ENCODE measurements around the gene MOCS2. TPM values are rescaled to one million over a fixed set of nuclear protein-coding genes. Genes with fewer than 3 reads are reported as not detected.

Gene MOCS2
- total and polyA plus RNA-seq, 2 donors, result 26.0 to 55.7 TPM

DNA sequence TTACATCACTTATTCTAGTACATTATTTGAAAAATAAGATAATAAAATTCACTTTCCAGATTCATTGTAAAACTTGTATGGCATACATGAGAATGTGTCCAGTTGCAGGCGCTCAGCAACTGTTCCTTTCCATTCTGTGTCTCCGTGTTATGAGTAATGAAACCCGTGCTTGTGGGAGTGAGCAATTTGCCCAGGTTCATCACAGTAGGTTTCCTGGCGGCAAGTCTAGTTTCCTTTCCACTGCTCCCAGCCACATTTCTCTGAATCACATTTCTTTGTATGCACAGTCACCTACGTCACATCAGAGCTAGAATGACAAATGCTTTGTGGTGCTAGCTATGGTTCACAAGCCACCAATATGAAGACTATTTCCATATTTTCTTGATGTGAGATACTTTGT, 39.9 kb downstream of the MOCS2 start:
- Histone ChIP-seq H3K9me3 (ENCODE audit: control insufficient read depth in 2 of 2, insufficient read depth in 1 of 2, low read length in 1 of 2) (no peaks in the 10 kb centered on the region), H3K27ac (ENCODE audit: low read depth in 1 of 2, low read length in 1 of 2) (no peak overlapping the region), H3K27me3 (ENCODE audit: control insufficient read depth in 2 of 2, insufficient read depth in 1 of 2, low read length in 1 of 2) (no peaks in the 10 kb centered on the region), H3K4me3 (ENCODE audit: low read length in 2 of 2) (no peak overlapping the region), H3K36me3 (ENCODE audit: control insufficient read depth in 2 of 2, insufficient read depth in 2 of 2, low read length in 1 of 2) (no peaks in the 10 kb centered on the region), H3K4me1 (ENCODE audit: control insufficient read depth in 2 of 2, insufficient read depth in 2 of 2, low read length in 2 of 2) (no peaks in the 10 kb centered on the region)
- DNase-seq (ENCODE audit: low read depth in 6 of 9, low spot score in 9 of 9), result no peak
- 95% methylated on average over 5 of the region's 5 CpGs for WGBS

DNA sequence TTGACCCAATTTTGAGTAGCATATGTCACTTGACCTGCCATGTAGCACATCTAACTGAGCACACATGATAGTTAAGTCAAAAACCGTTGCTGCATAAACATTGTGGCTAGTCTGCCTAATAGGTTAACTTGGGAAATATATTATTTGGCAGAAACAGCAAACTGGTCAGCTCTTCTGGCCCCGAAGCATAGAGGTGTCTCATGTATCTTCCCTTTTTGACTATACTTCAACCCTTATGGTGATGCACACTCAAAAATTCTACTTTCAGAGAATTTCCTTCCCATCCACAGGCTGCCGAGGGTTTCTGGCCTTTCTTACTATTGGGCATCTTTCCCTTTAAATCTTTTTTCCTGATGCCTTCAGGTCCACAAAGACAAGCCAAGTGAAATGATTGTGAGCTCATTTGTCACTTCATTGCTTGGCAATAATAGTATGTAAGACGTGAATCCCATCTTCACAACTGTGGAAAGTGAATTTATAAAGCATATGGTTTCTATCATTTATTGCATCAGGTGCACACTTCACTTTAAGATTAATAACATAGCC, 41.2 kb downstream of the MOCS2 start:
- no peak overlapping the region for H3K27ac ChIP-seq (ENCODE audit: low read depth in 1 of 2, low read length in 1 of 2)
- no peaks in the 10 kb centered on the region for H3K36me3 ChIP-seq (ENCODE audit: control insufficient read depth in 2 of 2, insufficient read depth in 2 of 2, low read length in 1 of 2)
- DNase-seq (ENCODE audit: low read depth in 6 of 9, low spot score in 9 of 9), result no peak
- H3K4me3 ChIP-seq (ENCODE audit: low read length in 2 of 2), result no peak overlapping the region
- H3K4me1 ChIP-seq (ENCODE audit: control insufficient read depth in 2 of 2, insufficient read depth in 2 of 2, low read length in 2 of 2), result no peaks in the 10 kb centered on the region
- 96% methylated on average over 4 of the region's 4 CpGs for WGBS
- no peaks in the 10 kb centered on the region for H3K27me3 ChIP-seq (ENCODE audit: control insufficient read depth in 2 of 2, insufficient read depth in 1 of 2, low read length in 1 of 2)
- no peaks in the 10 kb centered on the region for H3K9me3 ChIP-seq (ENCODE audit: control insufficient read depth in 2 of 2, insufficient read depth in 1 of 2, low read length in 1 of 2)

DNA sequence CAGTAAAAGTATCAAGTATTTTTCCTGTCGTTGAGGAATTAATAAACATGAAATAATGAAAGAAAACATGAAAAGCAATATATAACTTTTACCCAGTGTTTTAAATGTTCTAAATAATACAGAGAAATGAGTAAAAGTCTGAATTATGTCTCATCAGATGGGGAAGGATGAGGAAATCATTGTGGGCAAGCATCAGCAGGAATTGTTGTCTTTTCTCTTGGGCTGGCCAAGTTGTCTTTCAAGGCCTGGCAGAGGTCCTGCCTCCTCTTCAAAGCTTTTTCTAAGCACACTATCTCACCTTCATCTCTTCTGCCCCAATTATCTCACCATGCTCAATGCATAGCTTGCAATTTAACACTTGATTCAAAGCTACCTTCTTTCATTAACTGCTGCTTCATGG, 41.9 kb downstream of the MOCS2 start:
- DNase-seq (ENCODE audit: low read depth in 6 of 9, low spot score in 9 of 9), result no peak
- Histone ChIP-seq H3K27ac (ENCODE audit: low read depth in 1 of 2, low read length in 1 of 2) (no peak overlapping the region), H3K36me3 (ENCODE audit: control insufficient read depth in 2 of 2, insufficient read depth in 2 of 2, low read length in 1 of 2) (no peaks in the 10 kb centered on the region), H3K9me3 (ENCODE audit: control insufficient read depth in 2 of 2, insufficient read depth in 1 of 2, low read length in 1 of 2) (no peaks in the 10 kb centered on the region), H3K4me1 (ENCODE audit: control insufficient read depth in 2 of 2, insufficient read depth in 2 of 2, low read length in 2 of 2) (no peaks in the 10 kb centered on the region), H3K4me3 (ENCODE audit: low read length in 2 of 2) (no peak overlapping the region), H3K27me3 (ENCODE audit: control insufficient read depth in 2 of 2, insufficient read depth in 1 of 2, low read length in 1 of 2) (no peaks in the 10 kb centered on the region)
- 46% methylated on average over 1 of the region's 1 CpG for WGBS

DNA sequence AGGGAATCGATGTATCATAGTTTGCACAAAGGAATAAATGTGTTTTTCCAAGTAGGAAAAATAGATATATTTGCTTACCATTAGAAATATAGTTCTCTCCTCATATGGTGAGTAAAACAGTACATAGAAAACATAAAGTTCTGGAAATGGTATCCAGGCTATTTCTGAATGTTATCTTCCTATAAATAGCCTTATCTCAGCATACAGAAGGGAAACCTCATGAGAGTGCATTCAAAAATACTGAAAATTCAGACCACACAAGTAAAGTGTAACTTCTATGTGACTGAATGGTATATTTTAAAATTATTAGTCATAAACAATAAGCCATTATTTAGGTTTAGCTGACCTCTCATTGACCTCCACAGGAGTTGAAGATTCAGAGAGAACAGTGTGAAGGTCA, 43.5 kb downstream of the MOCS2 start:
- H3K36me3 ChIP-seq (ENCODE audit: control insufficient read depth in 2 of 2, insufficient read depth in 2 of 2, low read length in 1 of 2), result no peaks in the 10 kb centered on the region
- no peaks in the 10 kb centered on the region for H3K4me1 ChIP-seq (ENCODE audit: control insufficient read depth in 2 of 2, insufficient read depth in 2 of 2, low read length in 2 of 2)
- WGBS, result 97% methylated on average over 1 of the region's 1 CpG
- no peaks in the 10 kb centered on the region for H3K27me3 ChIP-seq (ENCODE audit: control insufficient read depth in 2 of 2, insufficient read depth in 1 of 2, low read length in 1 of 2)
- H3K9me3 ChIP-seq (ENCODE audit: control insufficient read depth in 2 of 2, insufficient read depth in 1 of 2, low read length in 1 of 2), result no peaks in the 10 kb centered on the region
- DNase-seq (ENCODE audit: low read depth in 6 of 9, low spot score in 9 of 9), result no peak
- no peak overlapping the region for H3K4me3 ChIP-seq (ENCODE audit: low read length in 2 of 2)
- no peak overlapping the region for H3K27ac ChIP-seq (ENCODE audit: low read depth in 1 of 2, low read length in 1 of 2)

DNA sequence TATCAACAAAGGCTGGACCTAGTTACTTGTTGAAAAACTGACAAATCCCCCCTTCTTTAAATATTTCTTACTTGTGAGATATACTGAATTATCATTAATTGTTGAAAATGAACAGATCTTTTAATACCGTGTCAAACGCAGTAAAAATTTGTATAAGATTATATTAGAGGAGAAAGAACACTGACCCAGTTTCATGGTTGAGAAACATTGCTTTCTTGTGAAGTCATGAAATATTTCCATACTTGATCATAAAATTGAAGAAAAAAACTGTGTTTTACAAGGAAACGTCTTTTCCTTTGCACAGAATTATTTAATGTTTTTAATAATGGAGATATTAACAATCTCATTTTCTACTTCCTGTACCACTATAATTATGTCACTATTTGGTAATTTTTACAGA, 45.8 kb downstream of the MOCS2 start:
- Histone ChIP-seq H3K4me1 (ENCODE audit: control insufficient read depth in 2 of 2, insufficient read depth in 2 of 2, low read length in 2 of 2) (no peaks in the 10 kb centered on the region), H3K27me3 (ENCODE audit: control insufficient read depth in 2 of 2, insufficient read depth in 1 of 2, low read length in 1 of 2) (no peaks in the 10 kb centered on the region), H3K36me3 (ENCODE audit: control insufficient read depth in 2 of 2, insufficient read depth in 2 of 2, low read length in 1 of 2) (no peaks in the 10 kb centered on the region), H3K4me3 (ENCODE audit: low read length in 2 of 2) (no peak overlapping the region), H3K27ac (ENCODE audit: low read depth in 1 of 2, low read length in 1 of 2) (no peak overlapping the region), H3K9me3 (ENCODE audit: control insufficient read depth in 2 of 2, insufficient read depth in 1 of 2, low read length in 1 of 2) (no peaks in the 10 kb centered on the region)
- DNase-seq (ENCODE audit: low read depth in 6 of 9, low spot score in 9 of 9), result no peak
- WGBS, result 95% methylated on average over 3 of the region's 3 CpGs

DNA sequence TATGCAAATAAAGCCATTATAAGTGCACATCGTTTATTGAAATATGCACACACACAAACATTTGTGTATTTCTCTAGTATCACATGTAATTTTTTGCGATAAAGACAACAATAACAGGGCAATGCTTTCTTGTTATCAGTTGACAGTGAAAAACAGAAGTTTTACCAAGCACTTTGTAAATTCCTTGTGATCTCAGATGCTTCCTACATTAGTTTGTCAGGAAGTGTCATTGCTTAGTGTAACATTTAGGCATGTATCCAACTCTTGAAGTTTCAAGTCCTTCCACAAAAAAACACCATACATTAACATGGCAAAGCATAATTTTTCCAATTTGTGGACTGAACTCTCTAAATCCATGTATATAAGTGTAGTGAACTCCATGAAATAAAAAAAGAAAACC, 46.4 kb downstream of the MOCS2 start:
- Histone ChIP-seq H3K27me3 (ENCODE audit: control insufficient read depth in 2 of 2, insufficient read depth in 1 of 2, low read length in 1 of 2) (no peaks in the 10 kb centered on the region), H3K27ac (ENCODE audit: low read depth in 1 of 2, low read length in 1 of 2) (no peak overlapping the region), H3K4me1 (ENCODE audit: control insufficient read depth in 2 of 2, insufficient read depth in 2 of 2, low read length in 2 of 2) (no peaks in the 10 kb centered on the region), H3K9me3 (ENCODE audit: control insufficient read depth in 2 of 2, insufficient read depth in 1 of 2, low read length in 1 of 2) (no peaks in the 10 kb centered on the region), H3K4me3 (ENCODE audit: low read length in 2 of 2) (no peak overlapping the region), H3K36me3 (ENCODE audit: control insufficient read depth in 2 of 2, insufficient read depth in 2 of 2, low read length in 1 of 2) (no peaks in the 10 kb centered on the region)
- WGBS, result 97% methylated on average over 2 of the region's 2 CpGs
- no peak for DNase-seq (ENCODE audit: low read depth in 6 of 9, low spot score in 9 of 9)

DNA sequence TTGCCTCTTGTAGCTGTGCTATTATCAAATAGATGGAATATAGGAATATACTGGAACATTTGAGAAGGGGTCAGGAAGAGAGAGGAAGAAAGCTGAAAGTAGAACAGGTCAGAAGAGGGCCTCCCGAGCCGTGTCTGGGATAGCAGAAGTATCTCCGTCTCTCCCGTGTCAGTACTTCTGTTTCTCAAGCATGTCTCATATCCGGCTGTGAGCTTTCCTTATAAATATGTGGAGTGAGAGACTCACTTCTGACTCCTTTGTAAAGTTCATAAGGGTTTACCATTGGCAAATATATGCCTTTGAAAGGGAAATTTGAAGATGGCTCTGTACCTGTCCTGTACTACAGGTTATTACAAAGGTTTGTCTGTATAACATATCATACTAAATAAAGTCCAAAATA, 50.3 kb downstream of the MOCS2 start:
- Histone ChIP-seq H3K36me3 (ENCODE audit: control insufficient read depth in 2 of 2, insufficient read depth in 2 of 2, low read length in 1 of 2) (no peaks in the 10 kb centered on the region), H3K27me3 (ENCODE audit: control insufficient read depth in 2 of 2, insufficient read depth in 1 of 2, low read length in 1 of 2) (no peaks in the 10 kb centered on the region), H3K4me1 (ENCODE audit: control insufficient read depth in 2 of 2, insufficient read depth in 2 of 2, low read length in 2 of 2) (no peaks in the 10 kb centered on the region), H3K27ac (ENCODE audit: low read depth in 1 of 2, low read length in 1 of 2) (no peak overlapping the region), H3K4me3 (ENCODE audit: low read length in 2 of 2) (no peak overlapping the region), H3K9me3 (ENCODE audit: control insufficient read depth in 2 of 2, insufficient read depth in 1 of 2, low read length in 1 of 2) (no peaks in the 10 kb centered on the region)
- 96% methylated on average over 5 of the region's 5 CpGs for WGBS
- DNase-seq (ENCODE audit: low read depth in 6 of 9, low spot score in 9 of 9), result no peak

DNA sequence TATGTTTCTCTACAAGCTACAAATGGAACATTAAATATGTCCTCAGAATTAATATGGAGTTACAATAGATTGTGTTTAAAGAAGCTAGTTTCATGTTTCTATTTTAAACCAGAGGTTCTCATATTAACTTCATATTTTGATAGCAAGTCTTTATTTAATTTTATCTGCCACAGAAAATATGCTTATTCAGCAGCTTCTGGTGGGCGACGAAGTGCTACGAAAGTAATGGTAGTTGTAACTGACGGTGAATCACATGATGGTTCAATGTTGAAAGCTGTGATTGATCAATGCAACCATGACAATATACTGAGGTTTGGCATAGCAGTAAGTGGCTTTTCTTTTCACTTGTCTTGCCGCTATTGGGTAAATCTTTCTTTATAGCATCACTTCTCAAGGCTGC, 54.2 kb downstream of the MOCS2 start:
- no peaks in the 10 kb centered on the region for H3K9me3 ChIP-seq (ENCODE audit: control insufficient read depth in 2 of 2, insufficient read depth in 1 of 2, low read length in 1 of 2)
- H3K27me3 ChIP-seq (ENCODE audit: control insufficient read depth in 2 of 2, insufficient read depth in 1 of 2, low read length in 1 of 2), result no peaks in the 10 kb centered on the region
- no peaks in the 10 kb centered on the region for H3K4me1 ChIP-seq (ENCODE audit: control insufficient read depth in 2 of 2, insufficient read depth in 2 of 2, low read length in 2 of 2)
- no peaks in the 10 kb centered on the region for H3K36me3 ChIP-seq (ENCODE audit: control insufficient read depth in 2 of 2, insufficient read depth in 2 of 2, low read length in 1 of 2)
- no peak overlapping the region for H3K27ac ChIP-seq (ENCODE audit: low read depth in 1 of 2, low read length in 1 of 2)
- H3K4me3 ChIP-seq (ENCODE audit: low read length in 2 of 2), result no peak overlapping the region
- WGBS, result 88% methylated on average over 5 of the region's 5 CpGs
- DNase-seq (ENCODE audit: low read depth in 6 of 9, low spot score in 9 of 9), result no peak

DNA sequence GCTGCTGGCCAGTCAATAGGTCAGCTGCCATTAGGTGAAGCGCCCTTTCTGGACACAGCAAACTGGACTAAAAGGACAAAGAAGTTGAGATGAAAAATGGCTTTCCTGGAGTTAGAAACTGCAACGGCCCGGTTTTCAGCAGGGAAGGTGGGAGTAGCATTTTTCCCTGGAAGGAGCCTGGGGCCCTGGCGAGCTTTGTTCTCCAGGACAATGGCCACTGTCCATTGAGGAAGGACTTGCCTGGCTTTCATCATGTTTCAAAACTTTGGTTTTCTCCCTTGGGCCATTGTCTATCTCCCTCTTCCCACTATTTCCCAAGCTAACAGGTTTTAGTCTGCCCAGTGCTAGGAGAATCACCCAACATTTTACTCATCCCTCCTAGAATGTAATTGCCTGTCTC, 56.2 kb downstream of the MOCS2 start:
- no peak for DNase-seq (ENCODE audit: low read depth in 6 of 9, low spot score in 9 of 9)
- Histone ChIP-seq H3K9me3 (ENCODE audit: control insufficient read depth in 2 of 2, insufficient read depth in 1 of 2, low read length in 1 of 2) (no peaks in the 10 kb centered on the region), H3K4me3 (ENCODE audit: low read length in 2 of 2) (no peak overlapping the region), H3K27ac (ENCODE audit: low read depth in 1 of 2, low read length in 1 of 2) (no peak overlapping the region), H3K27me3 (ENCODE audit: control insufficient read depth in 2 of 2, insufficient read depth in 1 of 2, low read length in 1 of 2) (no peaks in the 10 kb centered on the region), H3K36me3 (ENCODE audit: control insufficient read depth in 2 of 2, insufficient read depth in 2 of 2, low read length in 1 of 2) (no peaks in the 10 kb centered on the region), H3K4me1 (ENCODE audit: control insufficient read depth in 2 of 2, insufficient read depth in 2 of 2, low read length in 2 of 2) (no peaks in the 10 kb centered on the region)
- 99% methylated on average over 4 of the region's 4 CpGs for WGBS

DNA sequence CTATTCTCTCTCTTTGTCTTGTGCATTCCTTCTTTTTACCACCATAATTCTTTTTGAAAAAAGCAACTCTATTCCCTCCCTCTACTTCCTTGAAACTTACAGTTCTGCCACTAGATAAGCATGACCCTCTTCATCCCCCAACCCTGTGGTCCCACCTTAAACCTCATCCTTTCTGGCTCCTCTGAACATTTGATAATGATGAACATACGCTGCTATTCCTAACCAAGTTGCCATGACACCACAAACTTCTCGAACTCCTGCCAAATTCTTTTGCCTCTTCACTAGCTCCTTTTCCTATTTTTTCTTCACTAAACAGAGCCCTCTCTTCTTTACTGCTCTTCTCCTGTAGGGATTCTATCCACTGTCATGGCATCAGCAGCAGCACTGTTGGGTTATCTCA, 57.1 kb downstream of the MOCS2 start:
- no peaks in the 10 kb centered on the region for H3K27me3 ChIP-seq (ENCODE audit: control insufficient read depth in 2 of 2, insufficient read depth in 1 of 2, low read length in 1 of 2)
- H3K4me1 ChIP-seq (ENCODE audit: control insufficient read depth in 2 of 2, insufficient read depth in 2 of 2, low read length in 2 of 2), result no peaks in the 10 kb centered on the region
- H3K36me3 ChIP-seq (ENCODE audit: control insufficient read depth in 2 of 2, insufficient read depth in 2 of 2, low read length in 1 of 2), result no peaks in the 10 kb centered on the region
- no peak overlapping the region for H3K27ac ChIP-seq (ENCODE audit: low read depth in 1 of 2, low read length in 1 of 2)
- no peaks in the 10 kb centered on the region for H3K9me3 ChIP-seq (ENCODE audit: control insufficient read depth in 2 of 2, insufficient read depth in 1 of 2, low read length in 1 of 2)
- no peak overlapping the region for H3K4me3 ChIP-seq (ENCODE audit: low read length in 2 of 2)
- DNase-seq (ENCODE audit: low read depth in 6 of 9, low spot score in 9 of 9), result no peak
- 90% methylated on average over 2 of the region's 2 CpGs for WGBS

Measured in thymus (tissue), 11 donors.